Pancreas (tissue), 10 donors: ENCODE results near the gene ZNF835. TPM values are rescaled to one million over a fixed set of nuclear protein-coding genes. Genes with fewer than 3 reads are reported as not detected.

Experiments used
- ATAC-seq, 4 donors: fragments of 200-7000 bp; cut with Tn5 transposase; one replicate each; pipeline versions ENCODE4 v1.8.0 to v1.9.1; 2020; ENCODE audit warnings: mild to moderate bottlenecking in 4 of 4, moderate library complexity in 4 of 4
- DNase-seq, 6 donors: peaks; one replicate each; pipeline ENCODE4 v3.0.0-alpha.2; 2020
- FAIRE-seq: peaks from 2 replicates; lab custom pipeline; 2012; peaks lifted over from hg19 to GRCh38; lab: Jason Lieb, UNC
- H3K27ac ChIP-seq, 4 donors: fragments of 200-600 bp; sonication (generic); 1 replicate in 3 of 4; 2 replicates in 1 of 4; pipeline versions ENCODE4 v1.5.0 to v1.8.0; 2020
- H3K27me3 ChIP-seq, 4 donors: fragments of 200-600 bp; one replicate each; pipeline ENCODE4 v1.8.0; 2021
- H3K36me3 ChIP-seq, 3 donors: fragments of 200-600 bp; sonication (generic) in 1 of 3; one replicate each; pipeline versions ENCODE4 v1.5.0 to v1.8.0; 2020 to 2021
- H3K4me1 ChIP-seq, 3 donors: fragments of 200-600 bp; one replicate each; pipeline ENCODE4 v1.8.0; 2021
- H3K4me3 ChIP-seq, 4 donors: fragments of 200-600 bp; sonication (generic) in 2 of 4; one replicate each; pipeline versions ENCODE4 v1.5.0 to v1.8.0; 2020 to 2021
- H3K9me3 ChIP-seq, 4 donors: fragments of 200-600 bp; one replicate each; pipeline ENCODE4 v1.8.0; 2021
- WGBS, 2 donors: extraction: QIAGEN DNeasy Blood & Tissue Kit; methylation state at CpG; one replicate each; pipeline ENCODE4 v1.1.7; 2013; 5-methylcytosine and 5-hydroxymethylcytosine counted together
- intact Hi-C, 3 donors: fragments of 100-400 bp; cut with DNase I; formaldehyde crosslinking; loops; one replicate each; pipeline versions ENCODE4 v1.11.1 to v1.14.2; 2022
- polyA plus RNA-seq, 2 donors: library from polyadenylated mRNA; stranded (reverse); fragments of 200-250 nt; gene quantifications; one replicate each; pipeline ENCODE4 v1.2.3, GENCODE V29; 2013
- total RNA-seq, 6 donors: library from RNA; stranded (reverse); fragmentation: NEBNext Ultra II Directional in 4 of 6; extraction: Animal tissue kit (Norgen Biotek cat#: 25700) in 4 of 6; gene quantifications; one replicate each; pipeline versions ENCODE4 v1.2.1 to v1.2.4, GENCODE V29; 2021 to 2023
- TF ChIP-seq, protein P1 (sequence below), 4 donors: fragments of 200-600 bp; sonication (generic) in 3 of 4; IDR thresholded peaks; one replicate each; pipeline versions ENCODE4 v1.5.0 to v1.8.0; 2021; ENCODE audit warnings: antibody characterized with exemption in 4 of 4
- donor health status: healthy with polysubstance abuse.
- donor health status: DM: no; HTN: no; CAD: no; lungs with moderate emphysema.
- donor health status: DM: no; HTN: no; CAD: no.
- donor health status: control.
- donor health status: control.
- donor health status: Bipolar disorder and iron deficiency.
- donor health status: DM: yes; HTN: yes; CAD: no.
- donor health status: DM: no; HTN: no; CAD: no.
- donor health status: DM: no; HTN: no; CAD: no.
- donor health status: DM: yes; HTN: yes; CAD: no.

Gene ZNF835
- total and polyA plus RNA-seq, 8 donors: 0.34 to 4.8 (median 0.91) TPM

DNA sequence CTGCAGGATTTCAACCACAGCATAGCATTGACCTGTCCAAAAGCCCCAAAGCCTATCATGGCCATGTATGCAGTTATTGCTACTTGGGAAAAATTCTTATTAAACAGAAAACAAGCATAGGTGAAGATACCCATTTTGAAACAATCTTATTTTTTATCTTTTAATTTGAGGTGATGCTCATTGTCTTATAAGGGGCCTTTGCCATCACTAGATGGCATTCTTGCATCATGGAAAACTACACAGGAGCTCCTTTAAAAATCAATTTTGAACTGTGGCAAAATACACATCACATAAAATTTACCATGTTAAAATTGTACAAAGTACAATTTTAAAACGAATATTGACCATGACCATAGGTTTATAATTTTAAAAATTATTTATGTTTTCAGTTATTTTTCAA, 38.9 kb upstream of the ZNF835 start:
- intact Hi-C loops: no loop called here
- WGBS, 2 donors: 9 to 18% methylated on average over 1 of the region's 1 CpG
- H3K4me1 ChIP-seq: no peaks in the 10 kb centered on the region

DNA sequence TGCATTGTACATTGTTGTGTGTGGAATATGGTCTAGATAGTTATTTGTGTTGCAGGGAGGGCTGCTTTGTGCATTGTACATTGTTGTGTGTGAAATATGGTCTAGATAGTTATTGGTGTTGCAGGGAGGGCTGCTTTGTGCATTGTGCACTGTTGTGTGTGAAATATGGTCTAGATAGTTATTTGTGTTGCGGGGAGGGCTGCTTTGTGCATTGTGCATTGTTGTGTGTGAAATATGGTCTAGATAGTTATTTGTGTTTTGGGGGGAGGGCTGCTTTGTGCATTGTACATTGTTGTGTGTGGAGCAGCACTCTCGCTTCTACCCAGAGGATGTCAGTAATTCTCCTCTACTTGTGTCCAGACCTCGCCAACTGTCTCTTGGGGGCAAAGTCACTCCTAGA, 36.3 kb upstream of the ZNF835 start:
- H3K4me3 ChIP-seq: no peak overlapping the region
- no peak overlapping the region for H3K27ac ChIP-seq
- H3K4me1 ChIP-seq: no peaks in the 10 kb centered on the region
- no peak for DNase-seq
- H3K27me3 ChIP-seq: no peaks in the 10 kb centered on the region
- no peak for FAIRE-seq
- WGBS, 2 donors: 52 to 66% methylated on average over 3 of the region's 3 CpGs
- intact Hi-C loops: no loop called here
- no peaks in the 10 kb centered on the region for H3K36me3 ChIP-seq
- H3K9me3 ChIP-seq: no peaks in the 10 kb centered on the region
- no peak for ATAC-seq
- TF ChIP-seq, protein P1, sequence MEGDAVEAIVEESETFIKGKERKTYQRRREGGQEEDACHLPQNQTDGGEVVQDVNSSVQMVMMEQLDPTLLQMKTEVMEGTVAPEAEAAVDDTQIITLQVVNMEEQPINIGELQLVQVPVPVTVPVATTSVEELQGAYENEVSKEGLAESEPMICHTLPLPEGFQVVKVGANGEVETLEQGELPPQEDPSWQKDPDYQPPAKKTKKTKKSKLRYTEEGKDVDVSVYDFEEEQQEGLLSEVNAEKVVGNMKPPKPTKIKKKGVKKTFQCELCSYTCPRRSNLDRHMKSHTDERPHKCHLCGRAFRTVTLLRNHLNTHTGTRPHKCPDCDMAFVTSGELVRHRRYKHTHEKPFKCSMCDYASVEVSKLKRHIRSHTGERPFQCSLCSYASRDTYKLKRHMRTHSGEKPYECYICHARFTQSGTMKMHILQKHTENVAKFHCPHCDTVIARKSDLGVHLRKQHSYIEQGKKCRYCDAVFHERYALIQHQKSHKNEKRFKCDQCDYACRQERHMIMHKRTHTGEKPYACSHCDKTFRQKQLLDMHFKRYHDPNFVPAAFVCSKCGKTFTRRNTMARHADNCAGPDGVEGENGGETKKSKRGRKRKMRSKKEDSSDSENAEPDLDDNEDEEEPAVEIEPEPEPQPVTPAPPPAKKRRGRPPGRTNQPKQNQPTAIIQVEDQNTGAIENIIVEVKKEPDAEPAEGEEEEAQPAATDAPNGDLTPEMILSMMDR (IDR thresholded peaks at IDR 0.05): no peak

More for the DNA sequence above, 38.9 kb upstream of the ZNF835 start:
- TF ChIP-seq, protein P1 (IDR thresholded peaks at IDR 0.05): no peak
- no peak overlapping the region for H3K27ac ChIP-seq
- ATAC-seq: no peak
- FAIRE-seq: no peak
- H3K4me3 ChIP-seq: no peak overlapping the region
- H3K27me3 ChIP-seq: no peaks in the 10 kb centered on the region
- DNase-seq: no peak
- no peaks in the 10 kb centered on the region for H3K9me3 ChIP-seq
- no peaks in the 10 kb centered on the region for H3K36me3 ChIP-seq

DNA sequence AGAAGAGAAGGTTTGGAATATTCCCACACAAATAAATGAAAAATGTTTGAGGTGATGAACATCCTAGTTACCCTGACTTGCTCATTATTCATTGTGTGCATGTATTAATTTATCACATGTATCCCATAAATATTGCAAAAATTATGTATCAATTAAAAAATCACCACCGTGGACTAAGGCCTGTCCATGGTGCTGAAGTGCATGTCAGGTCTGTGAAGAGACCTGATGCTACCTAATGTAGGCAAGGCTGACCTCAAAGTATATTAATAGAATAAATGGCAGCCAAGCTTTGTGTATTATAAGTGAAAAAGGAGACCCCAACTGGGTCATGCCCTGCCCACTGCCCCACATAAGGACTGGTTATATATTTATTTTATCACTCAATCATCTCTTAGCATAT, 34.4 kb upstream of the ZNF835 start:
- Histone ChIP-seq H3K9me3 (no peaks in the 10 kb centered on the region), H3K27me3 (no peaks in the 10 kb centered on the region), H3K36me3 (no peaks in the 10 kb centered on the region), H3K27ac (no peak overlapping the region), H3K4me1 (no peaks in the 10 kb centered on the region), H3K4me3 (no peak overlapping the region)
- intact Hi-C loops: no loop called here
- ATAC-seq (no peak), FAIRE-seq (no peak), DNase-seq (no peak)
- WGBS, 2 donors: 26 to 53% methylated on average over 1 of the region's 1 CpG
- TF ChIP-seq, protein P1 (IDR thresholded peaks at IDR 0.05): no peak

DNA sequence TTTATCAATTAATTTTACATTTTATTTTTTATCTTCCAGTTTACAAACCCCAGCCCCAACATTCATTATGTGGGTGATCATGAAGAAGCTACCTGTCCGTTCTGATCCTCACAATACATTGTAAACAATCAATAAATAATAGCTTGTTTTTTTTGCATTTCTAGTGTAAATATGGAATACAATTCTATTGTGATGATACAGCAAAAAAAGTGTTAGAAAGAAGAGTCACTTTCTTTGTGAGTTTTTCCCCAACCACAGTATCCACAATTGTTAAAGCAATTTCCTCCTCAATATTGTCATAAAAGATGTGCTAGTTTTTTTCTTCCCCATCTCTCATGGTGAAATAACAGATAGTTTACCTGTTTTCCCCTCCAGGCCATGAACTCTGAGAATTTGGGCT, 30.3 kb upstream of the ZNF835 start:
- Histone ChIP-seq H3K4me3 (no peak overlapping the region), H3K9me3 (no peaks in the 10 kb centered on the region), H3K4me1 (no peaks in the 10 kb centered on the region), H3K27me3 (no peaks in the 10 kb centered on the region), H3K27ac (no peak overlapping the region), H3K36me3 (no peaks in the 10 kb centered on the region)
- TF ChIP-seq, protein P1 (IDR thresholded peaks at IDR 0.05): no peak
- ATAC-seq: no peak
- intact Hi-C loops: no loop called here
- no peak for FAIRE-seq
- no peak for DNase-seq
- WGBS, 2 donors: 19 to 56% methylated on average over 1 of the region's 1 CpG

DNA sequence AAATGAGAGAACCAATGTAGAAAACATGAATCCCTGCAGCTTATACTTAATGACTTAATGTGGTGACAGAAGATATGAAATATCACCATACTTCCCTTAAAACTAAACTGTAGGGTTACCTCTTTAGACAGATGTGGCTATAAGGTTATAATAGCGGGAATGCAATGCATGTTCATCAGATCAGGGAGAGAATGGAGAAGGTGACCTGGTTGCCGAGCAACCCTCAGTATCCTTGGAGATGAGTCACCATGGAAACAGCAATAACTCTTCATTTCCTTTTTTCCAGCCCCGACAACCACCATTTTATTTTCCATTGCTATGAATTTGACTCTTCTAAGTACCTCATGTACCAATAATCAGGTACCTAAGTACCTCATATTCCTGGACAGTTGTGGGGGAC, 28.0 kb upstream of the ZNF835 start:
- Histone ChIP-seq H3K36me3 (no peaks in the 10 kb centered on the region), H3K9me3 (no peaks in the 10 kb centered on the region), H3K4me3 (no peak overlapping the region), H3K4me1 (no peaks in the 10 kb centered on the region), H3K27me3 (no peaks in the 10 kb centered on the region), H3K27ac (no peak overlapping the region)
- ATAC-seq: no peak
- TF ChIP-seq, protein P1 (IDR thresholded peaks at IDR 0.05): no peak
- FAIRE-seq: no peak
- 51 to 69% methylated on average over 3 of the region's 3 CpGs for WGBS, 2 donors
- intact Hi-C loops: no loop called here
- no peak for DNase-seq
